Activated naive CD8-positive, alpha-beta T cell treated with anti-CD3 and anti-CD28 coated beads, Interleukin-2, amount 10 ng/mL, durations not matched to agents 7 days and 5 days (primary cell): Measurements from ENCODE around the gene C1QTNF6. TPM values are rescaled to one million over a fixed set of nuclear protein-coding genes. Genes with fewer than 3 reads are reported as not detected.

ENCODE experiments used
- ATAC-seq: fragments of 150-1000 bp; cut with Tn5 transposase; one replicate; pipeline ENCODE4 v1.10.0; 2021; ENCODE audit warnings: low read depth, moderate library complexity
- POLR2A ChIA-PET: fragments of 350-600 bp; sonication (Branson Sonifier 250); formaldehyde crosslinking; loops from one replicate; lab custom pipeline; 2021; ENCODE audit warnings: antibody characterized with exemption; lab: Charles Lee
- DNase-seq: peaks from one replicate; pipeline ENCODE4 v3.0.0; 2021
- H3K27ac Mint-ChIP-seq: one replicate; pipeline ENCODE4 v1.8.0; 2022; ENCODE audit warnings: mild to moderate bottlenecking, mixed read lengths
- H3K27me3 Mint-ChIP-seq: one replicate; pipeline ENCODE4 v1.8.0; 2022; ENCODE audit warnings: mild to moderate bottlenecking, moderate library complexity, mixed read lengths
- H3K36me3 Mint-ChIP-seq: one replicate; pipeline ENCODE4 v1.8.0; 2021; ENCODE audit warnings: mild to moderate bottlenecking, mixed read lengths
- H3K4me1 Mint-ChIP-seq: one replicate; pipeline ENCODE4 v1.8.0; 2021; ENCODE audit warnings: mixed read lengths
- H3K4me3 Mint-ChIP-seq: one replicate; pipeline ENCODE4 v1.8.0; 2022; ENCODE audit warnings: mild to moderate bottlenecking, moderate library complexity, mixed read lengths
- H3K9me3 Mint-ChIP-seq: one replicate; pipeline ENCODE4 v1.8.0; 2021; ENCODE audit warnings: mixed read lengths
- total RNA-seq, 2 experiments: library from RNA; stranded (reverse); gene quantifications; one replicate each; pipeline ENCODE4 v1.2.3, GENCODE V29; 2021

The C1QTNF6 gene
- total RNA-seq, 2 experiments from 2014 or later = 15.2 to 15.7 TPM

- no peaks in the 10 kb centered on the region for H3K27me3 Mint-ChIP-seq
- peaks cover 45% of the 10 kb centered on the region for H3K36me3 Mint-ChIP-seq
- peak overlapping the region; percentile 93 for H3K27ac Mint-ChIP-seq
- POLR2A ChIA-PET = interaction anchor here (0.6 to 12.1 kb wide), 14 partner anchors 9 to 348 kb away, joined by 3 to 327 read pairs (median 8); partner anchors contain the start of genes IL2RB and RAC2
- H3K9me3 Mint-ChIP-seq = peaks cover 2% of the 10 kb centered on the region
- DNase-seq (no peak), ATAC-seq (peak; percentile 6)
- peak overlapping the region; percentile 92 for H3K4me3 Mint-ChIP-seq
- H3K4me1 Mint-ChIP-seq = peaks cover 73% of the 10 kb centered on the region
Observed at GRCh38 chr22:37219533-37219932, 31.5 kb upstream of the C1QTNF6 start.

- H3K4me1 Mint-ChIP-seq = peaks cover 68% of the 10 kb centered on the region
- peak overlapping the region; percentile 93 for H3K27ac Mint-ChIP-seq
- peaks cover 41% of the 10 kb centered on the region for H3K36me3 Mint-ChIP-seq
- H3K9me3 Mint-ChIP-seq = peaks cover 2% of the 10 kb centered on the region
- POLR2A ChIA-PET = interaction anchor here (0.6 to 12.1 kb wide), 20 partner anchors 8 to 139 kb away, joined by 3 to 327 read pairs (median 4); partner anchors contain the start of genes IL2RB and RAC2
- DNase-seq = peak; percentile 64
- H3K4me3 Mint-ChIP-seq = peak overlapping the region; percentile 92
- H3K27me3 Mint-ChIP-seq = no peaks in the 10 kb centered on the region
- peak; percentile 70 for ATAC-seq
Observed at GRCh38 chr22:37218771-37219411, 30.8 kb upstream of the C1QTNF6 start.

DNA sequence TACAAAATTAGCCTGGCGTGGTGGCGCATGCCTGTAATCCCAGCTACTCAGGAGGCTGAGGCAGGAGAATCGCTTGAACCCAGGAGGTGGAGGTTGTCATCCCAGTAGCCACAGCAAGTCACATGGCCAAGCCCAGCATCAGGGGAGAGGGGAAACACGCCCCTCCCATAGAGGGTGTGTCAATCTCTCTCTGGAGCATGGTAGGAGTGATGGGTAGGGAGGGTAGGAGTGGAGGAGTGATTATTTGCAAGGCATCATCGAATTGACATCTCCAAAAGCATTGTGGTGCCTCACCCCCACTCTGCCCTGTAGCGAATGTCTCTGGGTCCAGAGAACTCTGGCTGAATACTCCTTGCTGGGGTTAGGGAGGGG, 30.3 kb upstream of the C1QTNF6 start:
- DNase-seq (no peak), ATAC-seq (peak; percentile 11)
- H3K27ac Mint-ChIP-seq = peak overlapping the region; percentile 93
- peak overlapping the region; percentile 92 for H3K4me3 Mint-ChIP-seq
- H3K27me3 Mint-ChIP-seq = no peaks in the 10 kb centered on the region
- POLR2A ChIA-PET = interaction anchor here (0.6 to 12.1 kb wide), 16 partner anchors 8 to 198 kb away, joined by 3 to 327 read pairs (median 6); partner anchors contain the start of gene RAC2
- peaks cover 64% of the 10 kb centered on the region for H3K4me1 Mint-ChIP-seq
- H3K36me3 Mint-ChIP-seq = peaks cover 40% of the 10 kb centered on the region
- H3K9me3 Mint-ChIP-seq = peaks cover 2% of the 10 kb centered on the region

GRCh38 chr22:37215890-37216289, 27.8 kb upstream of the C1QTNF6 start:
- no peak for DNase-seq

GRCh38 chr22:37214731-37215030, 26.6 kb upstream of the C1QTNF6 start:
- DNase-seq = no peak
- Mint-ChIP-seq H3K36me3 (peaks cover 27% of the 10 kb centered on the region), H3K9me3 (no peaks in the 10 kb centered on the region), H3K27ac (no peak overlapping the region), H3K4me3 (no peak overlapping the region), H3K4me1 (peaks cover 36% of the 10 kb centered on the region), H3K27me3 (no peaks in the 10 kb centered on the region)
- POLR2A ChIA-PET = no interaction called here
- ATAC-seq = no peak

More at GRCh38 chr22:37215890-37216289, 27.8 kb upstream of the C1QTNF6 start:
- no peaks in the 10 kb centered on the region for H3K27me3 Mint-ChIP-seq
- no peak overlapping the region for H3K4me3 Mint-ChIP-seq
- no peaks in the 10 kb centered on the region for H3K9me3 Mint-ChIP-seq
- peaks cover 34% of the 10 kb centered on the region for H3K36me3 Mint-ChIP-seq
- POLR2A ChIA-PET = interaction anchor here (0.6 to 12.1 kb wide), 4 partner anchors 8 to 50 kb away, joined by 3 to 327 read pairs (median 4); partner anchors contain the start of gene RAC2
- H3K4me1 Mint-ChIP-seq = peaks cover 44% of the 10 kb centered on the region
- no peak overlapping the region for H3K27ac Mint-ChIP-seq
- no peak for ATAC-seq

- ATAC-seq = no peak
- Mint-ChIP-seq H3K4me1 (peaks cover 32% of the 10 kb centered on the region), H3K27ac (peak overlapping the region; percentile 7), H3K36me3 (peaks cover 26% of the 10 kb centered on the region), H3K27me3 (no peaks in the 10 kb centered on the region), H3K9me3 (no peaks in the 10 kb centered on the region), H3K4me3 (no peak overlapping the region)
- no peak for DNase-seq
- POLR2A ChIA-PET = no interaction called here
Observed at GRCh38 chr22:37213941-37214730, 26.1 kb upstream of the C1QTNF6 start.

- Mint-ChIP-seq H3K9me3 (no peaks in the 10 kb centered on the region), H3K27me3 (peaks cover 2% of the 10 kb centered on the region), H3K27ac (peak overlapping the region; percentile 7), H3K4me1 (peaks cover 28% of the 10 kb centered on the region), H3K36me3 (peaks cover 26% of the 10 kb centered on the region), H3K4me3 (no peak overlapping the region)
- POLR2A ChIA-PET = no interaction called here
- no peak for DNase-seq
- no peak for ATAC-seq
Observed at GRCh38 chr22:37213218-37213855, 25.3 kb upstream of the C1QTNF6 start.

GRCh38 chr22:37212174-37212906, 24.3 kb upstream of the C1QTNF6 start, which contains the start of gene SSTR3:
SSTR3 (minus strand) TSS chr22:37212477; CDS start chr22:37207803, 4,674 bp downstream.
- no peak within 1 kb of the TSS for H3K4me3 Mint-ChIP-seq
- DNase-seq (peak; percentile 22), ATAC-seq (no peak)
- H3K4me1 Mint-ChIP-seq = peaks cover 24% of the 10 kb centered on the region
- peaks cover 22% of the 10 kb centered on the region for H3K36me3 Mint-ChIP-seq
- H3K9me3 Mint-ChIP-seq = no peaks in the 10 kb centered on the region
- peaks cover 2% of the 10 kb centered on the region for H3K27me3 Mint-ChIP-seq
- no peak within 1 kb of the TSS for H3K27ac Mint-ChIP-seq
- POLR2A ChIA-PET = no interaction called here

GRCh38 chr22:37211866-37212173, 23.8 kb upstream of the C1QTNF6 start:
- DNase-seq (no peak), ATAC-seq (no peak)
- Mint-ChIP-seq H3K36me3 (peaks cover 21% of the 10 kb centered on the region), H3K4me1 (peaks cover 24% of the 10 kb centered on the region), H3K27ac (no peak overlapping the region), H3K27me3 (peaks cover 2% of the 10 kb centered on the region), H3K4me3 (no peak overlapping the region), H3K9me3 (no peaks in the 10 kb centered on the region)
- POLR2A ChIA-PET = interaction anchor here (2.8 kb wide), 1 partner anchor 8 kb away, joined by 16 read pairs; no protein-coding TSS in a partner anchor

GRCh38 chr22:37211075-37211865, 23.2 kb upstream of the C1QTNF6 start:
- H3K36me3 Mint-ChIP-seq = peaks cover 18% of the 10 kb centered on the region
- no peak overlapping the region for H3K4me3 Mint-ChIP-seq
- POLR2A ChIA-PET = interaction anchor here (1.5 to 2.8 kb wide), 3 partner anchors 8 to 31 kb away, joined by 4 to 16 read pairs (median 13); no protein-coding TSS in a partner anchor
- H3K27ac Mint-ChIP-seq = no peak overlapping the region
- ATAC-seq (no peak), DNase-seq (peak; percentile 30)
- H3K27me3 Mint-ChIP-seq = peaks cover 2% of the 10 kb centered on the region
- no peaks in the 10 kb centered on the region for H3K9me3 Mint-ChIP-seq
- H3K4me1 Mint-ChIP-seq = peaks cover 21% of the 10 kb centered on the region

- ATAC-seq = no peak
- no peaks in the 10 kb centered on the region for H3K9me3 Mint-ChIP-seq
- H3K36me3 Mint-ChIP-seq = peaks cover 16% of the 10 kb centered on the region
- POLR2A ChIA-PET = interaction anchor here (1.4 to 2.8 kb wide), 5 partner anchors 9 to 130 kb away, joined by 4 to 16 read pairs (median 4); no protein-coding TSS in a partner anchor
- DNase-seq = peak; percentile 25
- H3K4me3 Mint-ChIP-seq = no peak overlapping the region
- peaks cover 15% of the 10 kb centered on the region for H3K4me1 Mint-ChIP-seq
- peaks cover 2% of the 10 kb centered on the region for H3K27me3 Mint-ChIP-seq
- no peak overlapping the region for H3K27ac Mint-ChIP-seq
Observed at GRCh38 chr22:37210041-37210803, 22.2 kb upstream of the C1QTNF6 start.
